Caco-2 (cell line): ENCODE data around the gene ANAPC5. TPM values are rescaled to one million over a fixed set of nuclear protein-coding genes. Genes with fewer than 3 reads are reported as not detected.
"Not testable (repeated sequence)": the region's sequence is repeated elsewhere in the genome, so short reads cannot be mapped to it uniquely, and the experiment has no call there.

Source experiments
- BruUV-seq: library from RNA; stranded (reverse); fragments of 400-500 nt; replicated peaks from 2 replicates; lab custom pipeline; 2021; lab: Mats Ljungman, UMichigan
- CTCF ChIA-PET: fragments of 300-600 bp; sonication (Branson Sonifier 250); formaldehyde crosslinking; loops from one replicate; lab custom pipeline; 2022; ENCODE audit warnings: antibody characterized with exemption; lab: Charles Lee
- POLR2A ChIA-PET: fragments of 300-600 bp; sonication (Branson Sonifier 250); formaldehyde crosslinking; loops from one replicate; lab custom pipeline; 2022; ENCODE audit warnings: antibody characterized with exemption; lab: Charles Lee
- DNase-seq, 2 experiments: peaks; one replicate each; pipeline versions ENCODE4 v3.0.0 to v3.0.0-alpha.2; 2020 to 2022
- H3K27me3 ChIP-seq: replicated peaks from 2 replicates; pipeline ENCODE4 v1.6.0; 2011; ENCODE audit warnings: low read length; ENCODE audit not compliant: control insufficient read depth, insufficient read depth
- H3K36me3 ChIP-seq: 2 replicates; pipeline ENCODE4 v1.5.1; 2011; ENCODE audit warnings: low read length; ENCODE audit not compliant: control insufficient read depth, insufficient read depth
- H3K4me1 ChIP-seq: fragments of 250-450 bp; sonication (Bioruptor Pico); 2 replicates; pipeline ENCODE4 v1.5.1; 2020; ENCODE audit warnings: mild to moderate bottlenecking
- H3K4me3 ChIP-seq: 2 replicates; pipeline ENCODE4 v1.5.1; 2011; ENCODE audit warnings: low read depth, mild to moderate bottlenecking, control low read depth, low read length
- H3K9me3 ChIP-seq: fragments of 250-450 bp; sonication (Bioruptor Pico); 2 replicates; pipeline ENCODE4 v1.5.1; 2020; ENCODE audit warnings: mild to moderate bottlenecking, moderate library complexity
- H3K27ac Mint-ChIP-seq: one replicate; pipeline ENCODE4 v1.8.0; 2022; ENCODE audit warnings: mixed read lengths; ENCODE audit not compliant: unreplicated experiment
- H3K27me3 Mint-ChIP-seq: one replicate; pipeline ENCODE4 v1.8.0; 2022; ENCODE audit warnings: mixed read lengths; ENCODE audit not compliant: insufficient read depth, unreplicated experiment
- H3K36me3 Mint-ChIP-seq: one replicate; pipeline ENCODE4 v1.8.0; 2022; ENCODE audit warnings: mild to moderate bottlenecking, mixed read lengths; ENCODE audit not compliant: insufficient read depth, unreplicated experiment
- H3K4me1 Mint-ChIP-seq: one replicate; pipeline ENCODE4 v1.8.0; 2022; ENCODE audit warnings: low read depth, mixed read lengths; ENCODE audit not compliant: unreplicated experiment
- H3K4me3 Mint-ChIP-seq: one replicate; pipeline ENCODE4 v1.8.0; 2022; ENCODE audit warnings: mild to moderate bottlenecking, moderate library complexity, mixed read lengths; ENCODE audit not compliant: unreplicated experiment
- H3K9me3 Mint-ChIP-seq: one replicate; pipeline ENCODE4 v1.8.0; 2022; ENCODE audit warnings: mixed read lengths; ENCODE audit not compliant: unreplicated experiment
- CTCF ChIP-seq, 2 experiments: fragments of 200-600 bp in 1 of 2; IDR thresholded peaks; 1 replicate in 1 of 2; 2 replicates in 1 of 2; pipeline versions ENCODE4 v1.5.1 to v1.8.0; 2011 to 2022; ENCODE audit warnings: antibody characterized with exemption in 1 of 2, control low read depth in 1 of 2, inconsistent platforms in 1 of 2, low read depth in 1 of 2, low read length in 1 of 2, mild to moderate bottlenecking in 1 of 2, moderate library complexity in 1 of 2; ENCODE audit not compliant: insufficient read depth in 1 of 2, severe bottlenecking in 1 of 2, unreplicated experiment in 1 of 2
- intact Hi-C: fragments of 100-400 bp; cut with micrococcal nuclease; formaldehyde crosslinking; loops from one replicate; pipeline ENCODE4 v1.10.0; 2022; ENCODE audit not compliant: unreplicated experiment
- total RNA-seq: library from RNA; stranded (reverse); gene quantifications from 2 replicates; pipeline ENCODE4 v1.2.3, GENCODE V29; 2022

Gene ANAPC5
- total RNA-seq, 1 experiment from 2014 or later, result 106 TPM

GRCh38 chr12:121301876-121302275, 50.3 kb downstream of the ANAPC5 start:
- Mint-ChIP-seq H3K9me3 (no peaks in the 10 kb centered on the region), H3K27ac (no peak overlapping the region), H3K4me1 (no peaks in the 10 kb centered on the region), H3K4me3 (no peak overlapping the region), H3K27me3 (no peaks in the 10 kb centered on the region), H3K36me3 (no peaks in the 10 kb centered on the region)
- Histone ChIP-seq H3K9me3 (no peaks in the 10 kb centered on the region), H3K36me3 (no peaks in the 10 kb centered on the region), H3K27me3 (no peaks in the 10 kb centered on the region), H3K4me1 (no peaks in the 10 kb centered on the region), H3K4me3 (no peak overlapping the region)
- intact Hi-C loops, result no loop called here
- ChIA-PET CTCF (no interaction called here), POLR2A (no interaction called here)
- no TSS peak for BruUV-seq
- DNase-seq, result no peak
- no peak for TF ChIP-seq CTCF (IDR thresholded peaks at IDR 0.05; ENCODE audit: insufficient read depth in 1 of 2, low read depth in 1 of 2, low read length in 1 of 2, severe bottlenecking in 1 of 2, unreplicated experiment in 1 of 2)

GRCh38 chr12:121300083-121300819, 52.0 kb downstream of the ANAPC5 start:
- Histone ChIP-seq H3K4me1 (no peaks in the 10 kb centered on the region), H3K4me3 (no peak overlapping the region), H3K9me3 (no peaks in the 10 kb centered on the region), H3K27me3 (no peaks in the 10 kb centered on the region), H3K36me3 (no peaks in the 10 kb centered on the region)
- H3K4me3 Mint-ChIP-seq, result no peak overlapping the region
- POLR2A ChIA-PET, result interaction anchor here (0.6 kb wide), 1 partner anchor 409 kb away, joined by 13 read pairs; no protein-coding TSS in a partner anchor
- no peak overlapping the region for H3K27ac Mint-ChIP-seq
- intact Hi-C loops, result no loop called here
- no peak for DNase-seq
- CTCF ChIA-PET, result no interaction called here
- H3K27me3 Mint-ChIP-seq, result no peaks in the 10 kb centered on the region
- no peaks in the 10 kb centered on the region for H3K36me3 Mint-ChIP-seq
- H3K4me1 Mint-ChIP-seq, result no peaks in the 10 kb centered on the region
- TF ChIP-seq CTCF (IDR thresholded peaks at IDR 0.05; ENCODE audit: insufficient read depth in 1 of 2, low read depth in 1 of 2, low read length in 1 of 2, severe bottlenecking in 1 of 2, unreplicated experiment in 1 of 2), result no peak
- BruUV-seq, result no TSS peak
- H3K9me3 Mint-ChIP-seq, result no peaks in the 10 kb centered on the region

GRCh38 chr12:121299662-121300061, 52.5 kb downstream of the ANAPC5 start:
- Mint-ChIP-seq H3K27ac (no peak overlapping the region), H3K27me3 (no peaks in the 10 kb centered on the region), H3K9me3 (no peaks in the 10 kb centered on the region), H3K4me1 (no peaks in the 10 kb centered on the region), H3K36me3 (no peaks in the 10 kb centered on the region), H3K4me3 (no peak overlapping the region)
- ChIA-PET POLR2A (interaction anchor here (0.6 kb wide), 1 partner anchor 408 kb away, joined by 13 read pairs; no protein-coding TSS in a partner anchor), CTCF (no interaction called here)
- Histone ChIP-seq H3K4me3 (no peak overlapping the region), H3K27me3 (no peaks in the 10 kb centered on the region), H3K4me1 (no peaks in the 10 kb centered on the region), H3K36me3 (no peaks in the 10 kb centered on the region), H3K9me3 (no peaks in the 10 kb centered on the region)
- intact Hi-C loops, result no loop called here
- TF ChIP-seq CTCF (IDR thresholded peaks at IDR 0.05; ENCODE audit: insufficient read depth in 1 of 2, low read depth in 1 of 2, low read length in 1 of 2, severe bottlenecking in 1 of 2, unreplicated experiment in 1 of 2), result no peak
- DNase-seq, result no peak
- BruUV-seq, result no TSS peak

DNA sequence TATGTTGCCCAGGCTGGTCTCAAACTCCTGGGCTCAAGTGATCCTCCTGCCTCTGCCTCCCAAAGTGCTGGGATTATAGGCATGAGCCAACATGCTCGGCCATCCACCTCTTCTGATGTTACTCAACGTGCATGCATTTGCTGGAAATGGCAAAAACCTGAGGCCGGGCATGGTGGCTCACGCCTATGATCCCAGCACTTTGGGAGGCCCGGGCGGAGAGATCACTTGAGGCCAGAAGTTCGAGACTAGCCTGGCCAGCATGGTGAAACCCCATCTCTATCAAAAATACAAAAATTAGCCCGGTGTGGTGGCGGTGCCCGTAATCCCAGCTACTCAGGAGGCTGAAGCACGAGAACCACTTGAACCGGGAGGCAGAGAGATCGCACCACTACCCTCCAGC, 53.8 kb downstream of the ANAPC5 start:
- H3K36me3 Mint-ChIP-seq, H3K9me3 ChIP-seq, BruUV-seq, POLR2A ChIA-PET, DNase-seq, H3K4me3 ChIP-seq, H3K27me3 Mint-ChIP-seq, H3K36me3 ChIP-seq, intact Hi-C loops, H3K9me3 Mint-ChIP-seq, H3K27me3 ChIP-seq, CTCF ChIA-PET, H3K4me1 ChIP-seq, H3K4me1 Mint-ChIP-seq: not testable (repeated sequence)
- peak overlapping the region; percentile 79 for H3K4me3 Mint-ChIP-seq
- peak overlapping the region; percentile 71 for H3K27ac Mint-ChIP-seq
